RPMI7951 (cell line): ENCODE measurements around the gene SAFB. TPM values are rescaled to one million over a fixed set of nuclear protein-coding genes. Genes with fewer than 3 reads are reported as not detected.

Source experiments
- DNase-seq: peaks from one replicate; pipeline ENCODE4 v3.0.0-alpha.2; 2012; ENCODE audit warnings: low read depth
- total RNA-seq: library from RNA; depleted of rRNA; stranded (reverse); fragments of >200 nt; shearing (Covaris generic); gene quantifications from 2 replicates; pipeline ENCODE4 v1.2.3, GENCODE V29; 2014; rRNA removed

Gene SAFB
- total RNA-seq = 19.5 and 21.9 TPM in 2 replicates

GRCh38 chr19:5622465-5623396, at the start of gene SAFB, which contains the start of gene SAFB2:
SAFB (plus strand) TSS chr19:5623083; CDS start chr19:5623206, 123 bp downstream.
SAFB2 (minus strand) TSS chr19:5622776; CDS start chr19:5622715, 61 bp downstream.
- peak; percentile 98 for DNase-seq

- DNase-seq = peak; percentile 41
Observed at GRCh38 chr19:5575590-5575989, 47.3 kb upstream of the SAFB start.

- DNase-seq = peak; percentile 49
Observed at GRCh38 chr19:5578097-5578846, 44.6 kb upstream of the SAFB start.

- no peak for DNase-seq
Observed at GRCh38 chr19:5579286-5579685, 43.6 kb upstream of the SAFB start.

- no peak for DNase-seq
Observed at GRCh38 chr19:5579697-5580096, 43.2 kb upstream of the SAFB start.

- no peak for DNase-seq
Observed at GRCh38 chr19:5580161-5580571, 42.7 kb upstream of the SAFB start.

- DNase-seq = no peak
Observed at GRCh38 chr19:5585461-5586299, 37.2 kb upstream of the SAFB start.

GRCh38 chr19:5586300-5587070, 36.4 kb upstream of the SAFB start:
- DNase-seq = no peak

- DNase-seq = no peak
Observed at GRCh38 chr19:5587071-5587455, 35.8 kb upstream of the SAFB start.

- DNase-seq = no peak
Observed at GRCh38 chr19:5587661-5588060, 35.2 kb upstream of the SAFB start.

GRCh38 chr19:5588441-5588840, 34.4 kb upstream of the SAFB start:
- DNase-seq = no peak

GRCh38 chr19:5588906-5589676, 33.8 kb upstream of the SAFB start:
- DNase-seq = no peak

- no peak for DNase-seq
Observed at GRCh38 chr19:5590151-5590864, 32.6 kb upstream of the SAFB start.

GRCh38 chr19:5590865-5591154, 32.1 kb upstream of the SAFB start:
- no peak for DNase-seq

GRCh38 chr19:5591476-5591875, 31.4 kb upstream of the SAFB start:
- no peak for DNase-seq

- DNase-seq = no peak
Observed at GRCh38 chr19:5592531-5593342, 30.1 kb upstream of the SAFB start.

GRCh38 chr19:5593343-5594255, 29.3 kb upstream of the SAFB start:
- DNase-seq = no peak

- DNase-seq = no peak
Observed at GRCh38 chr19:5594521-5594950, 28.3 kb upstream of the SAFB start.
